H1 (cell line): ENCODE data around the gene CASQ1. TPM values are rescaled to one million over a fixed set of nuclear protein-coding genes. Genes with fewer than 3 reads are reported as not detected.

Experiments
- CBX8 ChIP-seq: fragments of 300-800, 300-1000 bp; sonication (generic); IDR thresholded peaks from 2 replicates; pipeline ENCODE4 v1.7.1; 2016; ENCODE audit warnings: low read depth, low read length, borderline replicate concordance
- CREB1 ChIP-seq: IDR thresholded peaks from 2 replicates; pipeline ENCODE4 v1.6.1; 2012; ENCODE audit warnings: inconsistent platforms
- E2F6 ChIP-seq: IDR thresholded peaks from 2 replicates; pipeline ENCODE4 v1.6.1; 2012; ENCODE audit warnings: inconsistent platforms
- KDM4A ChIP-seq: IDR thresholded peaks from one replicate; pipeline ENCODE4 v1.7.1; 2012; ENCODE audit warnings: low read depth, mild to moderate bottlenecking, moderate library complexity, low read length, inconsistent platforms; ENCODE audit not compliant: severe bottlenecking
- PHF8 ChIP-seq: fragments of 200-600 bp; sonication (generic); conservative IDR thresholded peaks from 2 replicates; pipeline ENCODE4 v1.7.1; 2012; ENCODE audit warnings: low read depth, mild to moderate bottlenecking, inconsistent platforms, low read length, moderate library complexity
- POLR2A ChIP-seq, 2 experiments: IDR thresholded peaks; 1 replicate in 1 of 2; 2 replicates in 1 of 2; pipeline ENCODE4 v1.6.1; 2011; ENCODE audit warnings: low read depth in 2 of 2, low read length in 2 of 2, mild to moderate bottlenecking in 2 of 2; ENCODE audit errors: control extremely low read depth in 1 of 2
- TEAD4 ChIP-seq: IDR thresholded peaks from 2 replicates; pipeline ENCODE4 v1.6.1; 2012; ENCODE audit warnings: low read depth, low read length, inconsistent platforms, mixed read lengths
- polyA plus RNA-seq, 7 experiments: library from polyadenylated mRNA; depleted of rRNA in 3 of 7; stranded (reverse) in 5 of 7; unstranded in 2 of 7; fragments of >200 nt in 5 of 7; fragments of 200-250 nt in 2 of 7; gene quantifications; 1 replicate in 5 of 7; 2 replicates in 1 of 7; 4 replicates in 1 of 7; pipeline versions ENCODE4 v1.2.1 to v1.2.3, GENCODE V29; 2011 to 2013; ENCODE audit warnings: missing spikeins in 2 of 7, mixed read lengths in 2 of 7
- total RNA-seq: library from RNA; stranded (reverse); fragmentation: NEBNext Ultra II Directional; extraction: Animal tissue kit (Norgen Biotek cat#: 25700); gene quantifications from 2 replicates; pipeline ENCODE4 v1.2.1, GENCODE V29; 2021

The CASQ1 gene
- total and polyA plus RNA-seq, 2 of the 8 experiments (the other 6 are each of a cell fraction or from before 2014, with no cell fraction given), result 0.80 to 1.3 TPM

GRCh38 chr1:160205242-160206035 is 15.1 kb downstream of the CASQ1 start, which contains the start of gene PEA15 (continued):
- no peak for TF ChIP-seq E2F6
- TF ChIP-seq CREB1, result peak; percentile 50
- peak; percentile 70 for TF ChIP-seq PHF8
- peak in 1 of 2 experiments; percentile 48; a peak in 2 of 3 replicates for TF ChIP-seq POLR2A (IDR thresholded peaks at IDR 0.05; ENCODE audit: control extremely low read depth in 1 of 2, low read depth in 2 of 2, low read length in 2 of 2)
- no peak for TF ChIP-seq KDM4A
- TF ChIP-seq TEAD4, result no peak
- TF ChIP-seq CBX8, result no peak
